ENCODE data around the gene SMLR1. TPM values are rescaled to one million over a fixed set of nuclear protein-coding genes. Genes with fewer than 3 reads are reported as not detected.
A peak's percentile ranks its signal among the peaks of the same experiment; 100 is the strongest.

SMLR1 gene
- total RNA-seq, 1 donor: not detected

GRCh38 chr6:130851026-130851425, 23.8 kb downstream of the SMLR1 start:
- Histone ChIP-seq H3K4me1 (ENCODE audit: insufficient read depth, low read length) (peaks cover 19% of the 10 kb centered on the region), H3K9me3 (ENCODE audit: low read depth, low read length) (no peaks in the 10 kb centered on the region), H3K36me3 (ENCODE audit: insufficient read depth, low read length) (peaks cover 4% of the 10 kb centered on the region), H3K4me3 (ENCODE audit: insufficient read depth, low read length) (no peak overlapping the region), H4K20me1 (ENCODE audit: insufficient read depth, low read length) (peaks cover 7% of the 10 kb centered on the region), H3K27me3 (ENCODE audit: insufficient read depth, low read length) (no peaks in the 10 kb centered on the region), H2AFZ (ENCODE audit: low read length) (no peak overlapping the region), H3K79me2 (ENCODE audit: insufficient read depth, low read length) (no peaks in the 10 kb centered on the region), H3K27ac (ENCODE audit: low read depth, low read length) (no peak overlapping the region), H3K4me2 (ENCODE audit: insufficient read depth, low read length) (no peak overlapping the region)
- DNase-seq (ENCODE audit: insufficient read length, low spot score, missing footprints): no peak
- TF ChIP-seq CTCF (IDR thresholded peaks at IDR 0.05; ENCODE audit: extremely low read depth, low read depth, low read length): no peak

- Histone ChIP-seq H3K36me3 (ENCODE audit: insufficient read depth, low read length) (peaks cover 4% of the 10 kb centered on the region), H3K4me3 (ENCODE audit: insufficient read depth, low read length) (no peak overlapping the region), H3K27me3 (ENCODE audit: insufficient read depth, low read length) (no peaks in the 10 kb centered on the region), H3K27ac (ENCODE audit: low read depth, low read length) (peak overlapping the region; percentile 1), H3K9me3 (ENCODE audit: low read depth, low read length) (no peaks in the 10 kb centered on the region), H3K79me2 (ENCODE audit: insufficient read depth, low read length) (no peaks in the 10 kb centered on the region), H3K4me1 (ENCODE audit: insufficient read depth, low read length) (peaks cover 19% of the 10 kb centered on the region), H2AFZ (ENCODE audit: low read length) (no peak overlapping the region), H3K4me2 (ENCODE audit: insufficient read depth, low read length) (peak overlapping the region; percentile 18), H4K20me1 (ENCODE audit: insufficient read depth, low read length) (peaks cover 7% of the 10 kb centered on the region)
- DNase-seq (ENCODE audit: insufficient read length, low spot score, missing footprints): no peak
- TF ChIP-seq CTCF (IDR thresholded peaks at IDR 0.05; ENCODE audit: extremely low read depth, low read depth, low read length): no peak
Observed at GRCh38 chr6:130852844-130853554, 25.8 kb downstream of the SMLR1 start.

- peaks cover 19% of the 10 kb centered on the region for H3K4me1 ChIP-seq (ENCODE audit: insufficient read depth, low read length)
- H2AFZ ChIP-seq (ENCODE audit: low read length): no peak overlapping the region
- H3K4me3 ChIP-seq (ENCODE audit: insufficient read depth, low read length): no peak overlapping the region
- no peaks in the 10 kb centered on the region for H3K27me3 ChIP-seq (ENCODE audit: insufficient read depth, low read length)
- H3K9me3 ChIP-seq (ENCODE audit: low read depth, low read length): no peaks in the 10 kb centered on the region
- H3K36me3 ChIP-seq (ENCODE audit: insufficient read depth, low read length): peaks cover 4% of the 10 kb centered on the region
- H3K27ac ChIP-seq (ENCODE audit: low read depth, low read length): peak overlapping the region; percentile 45
- peaks cover 7% of the 10 kb centered on the region for H4K20me1 ChIP-seq (ENCODE audit: insufficient read depth, low read length)
- peak; percentile 85 for DNase-seq (ENCODE audit: insufficient read length, low spot score, missing footprints)
- H3K79me2 ChIP-seq (ENCODE audit: insufficient read depth, low read length): no peaks in the 10 kb centered on the region
- peak overlapping the region; percentile 18 for H3K4me2 ChIP-seq (ENCODE audit: insufficient read depth, low read length)
- no peak for TF ChIP-seq CTCF (IDR thresholded peaks at IDR 0.05; ENCODE audit: extremely low read depth, low read depth, low read length)
Observed at GRCh38 chr6:130853555-130854183, 26.5 kb downstream of the SMLR1 start.

- no peak for DNase-seq (ENCODE audit: insufficient read length, low spot score, missing footprints)
- H3K9me3 ChIP-seq (ENCODE audit: low read depth, low read length): no peaks in the 10 kb centered on the region
- TF ChIP-seq CTCF (IDR thresholded peaks at IDR 0.05; ENCODE audit: extremely low read depth, low read depth, low read length): no peak
Observed at GRCh38 chr6:130858054-130858453, 30.8 kb downstream of the SMLR1 start.

More at GRCh38 chr6:130858054-130858453, 30.8 kb downstream of the SMLR1 start:
- Histone ChIP-seq H3K79me2 (ENCODE audit: insufficient read depth, low read length) (no peaks in the 10 kb centered on the region), H3K4me3 (ENCODE audit: insufficient read depth, low read length) (no peak overlapping the region), H2AFZ (ENCODE audit: low read length) (no peak overlapping the region), H3K27ac (ENCODE audit: low read depth, low read length) (no peak overlapping the region), H3K27me3 (ENCODE audit: insufficient read depth, low read length) (no peaks in the 10 kb centered on the region), H3K36me3 (ENCODE audit: insufficient read depth, low read length) (peaks cover 11% of the 10 kb centered on the region), H3K4me1 (ENCODE audit: insufficient read depth, low read length) (peaks cover 13% of the 10 kb centered on the region), H3K4me2 (ENCODE audit: insufficient read depth, low read length) (no peak overlapping the region), H4K20me1 (ENCODE audit: insufficient read depth, low read length) (peaks cover 7% of the 10 kb centered on the region)
